DOHH2 (cell line): ENCODE results near the gene IGSF9.

Source experiments
- CTCF ChIP-seq: fragments of 200-600 bp; sonication (generic); IDR thresholded peaks from one replicate; pipeline ENCODE4 v1.5.1; 2014; ENCODE audit warnings: antibody characterized with exemption, mild to moderate bottlenecking, low read depth, low read length; ENCODE audit not compliant: poor library complexity, severe bottlenecking
- EZH2phosphoT487 ChIP-seq: fragments of 200-600 bp; sonication (generic); IDR thresholded peaks from 2 replicates; pipeline ENCODE4 v1.6.1; 2017; ENCODE audit warnings: borderline replicate concordance, mild to moderate bottlenecking, antibody characterized with exemption, low read length, moderate library complexity, mixed read lengths

GRCh38 chr1:159921251-159921650, 24.2 kb downstream of the IGSF9 start:
- no peak for TF ChIP-seq CTCF
- TF ChIP-seq EZH2phosphoT487 = no peak
